ENCODE measurements around the gene GTPBP1. TPM values are rescaled to one million over a fixed set of nuclear protein-coding genes. Genes with fewer than 3 reads are reported as not detected.

The GTPBP1 gene
- total RNA-seq, 1 donor from 2014 or later = 73.1 TPM

DNA sequence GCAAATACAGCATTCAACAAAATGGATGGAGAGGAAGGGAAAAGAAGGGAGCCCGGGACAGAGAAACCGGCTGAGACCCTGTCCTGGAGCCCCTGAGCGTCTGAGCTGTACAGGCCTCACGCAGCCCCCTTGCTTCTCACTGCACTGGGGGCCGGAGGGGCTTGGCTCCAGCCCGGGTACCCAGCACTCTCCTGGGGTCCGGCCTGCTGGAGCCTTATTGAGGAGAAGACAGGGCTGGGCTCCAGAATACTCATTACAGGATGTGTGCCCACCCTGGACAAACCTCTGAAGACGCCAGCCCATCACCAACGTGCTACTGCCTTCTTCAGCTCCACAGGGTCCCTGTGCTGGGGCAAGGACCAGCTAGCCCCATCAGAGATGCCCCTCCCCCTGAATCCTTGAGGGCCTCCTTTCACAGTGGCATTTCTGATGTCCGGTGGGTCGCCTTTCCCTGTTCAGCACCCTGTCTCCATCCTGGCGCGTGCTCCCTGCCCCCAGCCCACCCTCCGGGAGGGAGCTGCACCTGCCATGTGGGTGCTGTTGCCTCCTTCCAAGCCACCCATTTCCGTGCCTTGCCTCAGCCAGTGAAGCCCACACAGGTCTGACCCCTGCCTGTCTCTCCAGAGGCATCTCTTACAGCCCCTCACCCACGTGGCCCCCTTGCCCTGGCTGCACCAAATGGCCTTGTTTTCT, 64.7 kb downstream of the GTPBP1 start:
- H3K36me3 Mint-ChIP-seq = no peaks in the 10 kb centered on the region

GRCh38 chr22:38772623-38772873, 66.8 kb downstream of the GTPBP1 start:
- H3K27me3 Mint-ChIP-seq (ENCODE audit: low read depth) = no peaks in the 10 kb centered on the region
- no peak for TF ChIP-seq CTCF (IDR thresholded peaks at IDR 0.05; ENCODE audit: unreplicated experiment)
- H3K27ac Mint-ChIP-seq = no peak overlapping the region
- no peaks in the 10 kb centered on the region for H3K36me3 Mint-ChIP-seq
- no peak overlapping the region for H3K4me3 Mint-ChIP-seq
- H3K4me1 Mint-ChIP-seq = no peaks in the 10 kb centered on the region
- H3K9me3 Mint-ChIP-seq = no peaks in the 10 kb centered on the region
- no peak for DNase-seq (ENCODE audit: low spot score in 2 of 2, unreplicated experiment in 2 of 2)

More for the DNA sequence above, 64.7 kb downstream of the GTPBP1 start:
- no peak for TF ChIP-seq CTCF (IDR thresholded peaks at IDR 0.05; ENCODE audit: unreplicated experiment)
- no peak overlapping the region for H3K4me3 Mint-ChIP-seq
- no peak overlapping the region for H3K27ac Mint-ChIP-seq
- no peaks in the 10 kb centered on the region for H3K27me3 Mint-ChIP-seq (ENCODE audit: low read depth)
- no peaks in the 10 kb centered on the region for H3K9me3 Mint-ChIP-seq
- no peak for DNase-seq (ENCODE audit: low spot score in 2 of 2, unreplicated experiment in 2 of 2)
- no peaks in the 10 kb centered on the region for H3K4me1 Mint-ChIP-seq

- Mint-ChIP-seq H3K27me3 (ENCODE audit: low read depth) (no peaks in the 10 kb centered on the region), H3K36me3 (peaks cover 4% of the 10 kb centered on the region), H3K4me1 (no peaks in the 10 kb centered on the region), H3K27ac (no peak overlapping the region), H3K9me3 (no peaks in the 10 kb centered on the region), H3K4me3 (no peak overlapping the region)
- DNase-seq (ENCODE audit: low spot score in 2 of 2, unreplicated experiment in 2 of 2) = no peak
- no peak for TF ChIP-seq CTCF (IDR thresholded peaks at IDR 0.05; ENCODE audit: unreplicated experiment)
These were observed 67.7 kb downstream of the GTPBP1 start for GRCh38 chr22:38773363-38773946.

DNA sequence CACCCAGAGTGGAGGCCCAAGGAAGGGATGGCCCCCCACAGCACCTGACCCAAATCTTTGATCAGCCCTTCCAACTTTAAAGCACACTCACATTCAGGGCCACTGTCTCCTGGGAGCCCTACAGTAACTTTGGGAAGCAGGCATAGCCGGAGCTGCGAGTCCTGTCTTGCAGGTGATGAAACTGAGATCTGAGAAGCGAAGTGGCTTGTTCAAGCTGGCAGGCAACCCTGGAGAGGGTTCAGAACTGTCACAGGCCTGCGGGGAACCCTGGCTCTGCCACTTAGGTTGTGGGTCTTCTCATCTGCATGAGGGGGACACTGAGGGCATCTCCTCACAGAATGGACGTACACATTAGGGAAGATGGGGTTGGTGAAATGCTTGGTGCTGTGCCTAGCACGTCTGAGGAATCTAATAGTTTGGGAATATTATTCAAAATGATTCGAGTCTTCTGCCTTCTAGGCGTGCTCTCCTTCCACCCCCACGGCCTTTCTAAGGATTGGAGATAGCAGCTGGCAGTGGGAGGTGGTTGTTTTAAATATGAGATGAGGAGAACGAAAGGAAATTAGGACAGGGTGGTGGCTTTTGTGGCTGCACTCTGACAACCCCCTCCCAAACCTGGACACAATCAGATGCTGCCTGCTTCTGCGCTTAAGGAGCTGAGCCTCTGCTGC, 68.9 kb downstream of the GTPBP1 start:
- DNase-seq (ENCODE audit: low spot score in 2 of 2, unreplicated experiment in 2 of 2) = no peak
- H3K36me3 Mint-ChIP-seq = peaks cover 10% of the 10 kb centered on the region
- no peak overlapping the region for H3K4me3 Mint-ChIP-seq
- no peak for TF ChIP-seq CTCF (IDR thresholded peaks at IDR 0.05; ENCODE audit: unreplicated experiment)
- H3K27me3 Mint-ChIP-seq (ENCODE audit: low read depth) = no peaks in the 10 kb centered on the region
- no peaks in the 10 kb centered on the region for H3K9me3 Mint-ChIP-seq
- no peaks in the 10 kb centered on the region for H3K4me1 Mint-ChIP-seq
- H3K27ac Mint-ChIP-seq = no peak overlapping the region

DNA sequence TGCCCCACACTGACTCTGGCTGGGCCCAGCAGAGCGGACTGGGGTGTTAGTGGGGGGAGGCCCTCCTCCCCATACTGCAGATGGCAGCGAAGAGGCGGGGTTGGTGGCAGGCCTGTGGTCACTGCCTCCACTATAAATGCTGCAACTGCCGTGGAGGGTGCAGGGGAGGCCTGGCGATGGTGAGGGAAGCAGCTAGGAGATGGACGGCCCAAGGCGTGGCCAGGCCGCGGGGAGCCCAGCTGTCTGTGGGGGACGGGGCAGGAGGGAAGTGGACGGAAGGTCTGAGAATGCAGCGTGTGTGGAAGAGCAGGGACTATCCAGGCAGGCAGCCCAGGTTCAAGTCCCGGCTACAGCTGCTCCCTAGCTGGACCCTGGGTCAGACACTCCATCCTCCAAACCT, 69.9 kb downstream of the GTPBP1 start:
- TF ChIP-seq CTCF (IDR thresholded peaks at IDR 0.05; ENCODE audit: unreplicated experiment) = no peak
- H3K9me3 Mint-ChIP-seq = no peaks in the 10 kb centered on the region
- no peak overlapping the region for H3K4me3 Mint-ChIP-seq
- no peak overlapping the region for H3K27ac Mint-ChIP-seq
- peaks cover 16% of the 10 kb centered on the region for H3K36me3 Mint-ChIP-seq
- H3K4me1 Mint-ChIP-seq = no peaks in the 10 kb centered on the region
- no peaks in the 10 kb centered on the region for H3K27me3 Mint-ChIP-seq (ENCODE audit: low read depth)
- no peak for DNase-seq (ENCODE audit: low spot score in 2 of 2, unreplicated experiment in 2 of 2)
